Left kidney (tissue), 2 donors: ENCODE results near the gene SERPING1. TPM values are rescaled to one million over a fixed set of nuclear protein-coding genes. Genes with fewer than 3 reads are reported as not detected.
A peak's percentile ranks its signal among the peaks of the same experiment; 100 is the strongest.
"Not testable (repeated sequence)": the region's sequence is repeated elsewhere in the genome, so short reads cannot be mapped to it uniquely, and the experiment has no call there.

Experiments used
- DNase-seq: peaks from one replicate; pipeline ENCODE4 v3.0.0-alpha.2; 2013
- polyA plus RNA-seq: library from polyadenylated mRNA; unstranded; fragments of 120-200 nt; gene quantifications from one replicate; pipeline ENCODE4 v1.2.1, GENCODE V29; 2013; ENCODE audit not compliant: insufficient read length

SERPING1 gene
- polyA plus RNA-seq, 1 donor: 137 TPM

- DNase-seq: no peak
These were observed 53.9 kb downstream of the SERPING1 start for GRCh38 chr11:57651408-57651807.

- not testable (repeated sequence) for DNase-seq
These were observed 54.7 kb downstream of the SERPING1 start for GRCh38 chr11:57652230-57652629.

- no peak for DNase-seq
These were observed 55.2 kb downstream of the SERPING1 start for GRCh38 chr11:57652662-57653061.

- no peak for DNase-seq
These were observed 55.7 kb downstream of the SERPING1 start for GRCh38 chr11:57653163-57653562.

GRCh38 chr11:57656885-57657193 lies 59.4 kb downstream of the SERPING1 start:
- DNase-seq: no peak

GRCh38 chr11:57657194-57658022 lies 59.9 kb downstream of the SERPING1 start, which contains the start of gene CLP1:
CLP1 (plus strand) TSS chr11:57657762; CDS start chr11:57659477, 1,715 bp downstream.
- DNase-seq: peak; percentile 100

GRCh38 chr11:57658023-57658361 lies 60.5 kb downstream of the SERPING1 start:
- no peak for DNase-seq

- DNase-seq: no peak
These were observed 62.2 kb downstream of the SERPING1 start for GRCh38 chr11:57659669-57660068.

GRCh38 chr11:57662893-57663292 lies 65.4 kb downstream of the SERPING1 start:
- DNase-seq: no peak

- no peak for DNase-seq
These were observed 66.5 kb downstream of the SERPING1 start for GRCh38 chr11:57663975-57664374.

Other genes starting within 250 kb of the SERPING1 start
- gene PRG3, start 216.5 kb upstream of the SERPING1 start, polyA plus RNA-seq: 0.48 TPM
- gene PRG2, start 207.0 kb upstream of the SERPING1 start, polyA plus RNA-seq: 0.68 TPM
- gene SLC43A3, start 170.6 kb upstream of the SERPING1 start, polyA plus RNA-seq: 27.2 TPM
- gene RTN4RL2, start 137.2 kb upstream of the SERPING1 start, polyA plus RNA-seq: 2.5 TPM
- gene SLC43A1, start 82.0 kb upstream of the SERPING1 start, polyA plus RNA-seq: 7.2 TPM
- 32.4 TPM for gene TIMM10, start 66.9 kb upstream of the SERPING1 start, polyA plus RNA-seq
- 0.47 TPM for gene SMTNL1, start 60.1 kb upstream of the SERPING1 start, polyA plus RNA-seq
- 31.2 TPM for gene UBE2L6, start 30.0 kb upstream of the SERPING1 start, polyA plus RNA-seq
- gene YPEL4, start 52.2 kb downstream of the SERPING1 start, polyA plus RNA-seq: 5.1 TPM
- gene CLP1, start 60.1 kb downstream of the SERPING1 start, polyA plus RNA-seq: 15.6 TPM
- gene ZDHHC5, start 70.4 kb downstream of the SERPING1 start, polyA plus RNA-seq: 48.5 TPM
- 18.2 TPM for gene MED19, start 114.5 kb downstream of the SERPING1 start, polyA plus RNA-seq
- gene TMX2, start 114.9 kb downstream of the SERPING1 start, polyA plus RNA-seq: 123 TPM
- gene SELENOH, start 143.8 kb downstream of the SERPING1 start, polyA plus RNA-seq: 97.0 TPM
- 0.70 TPM for gene BTBD18, start 154.1 kb downstream of the SERPING1 start, polyA plus RNA-seq
- gene CTNND1, start 164.1 kb downstream of the SERPING1 start, polyA plus RNA-seq: 239 TPM